GM19193 (cell line): ENCODE results near the gene PRKAG2.

Experiments used
- POLR2A ChIP-seq: IDR thresholded peaks from 4 replicates; pipeline ENCODE4 v1.6.1; 2011; ENCODE audit not compliant: insufficient read depth, insufficient read length; ENCODE audit errors: extremely low read depth

Gene PRKAG2

DNA sequence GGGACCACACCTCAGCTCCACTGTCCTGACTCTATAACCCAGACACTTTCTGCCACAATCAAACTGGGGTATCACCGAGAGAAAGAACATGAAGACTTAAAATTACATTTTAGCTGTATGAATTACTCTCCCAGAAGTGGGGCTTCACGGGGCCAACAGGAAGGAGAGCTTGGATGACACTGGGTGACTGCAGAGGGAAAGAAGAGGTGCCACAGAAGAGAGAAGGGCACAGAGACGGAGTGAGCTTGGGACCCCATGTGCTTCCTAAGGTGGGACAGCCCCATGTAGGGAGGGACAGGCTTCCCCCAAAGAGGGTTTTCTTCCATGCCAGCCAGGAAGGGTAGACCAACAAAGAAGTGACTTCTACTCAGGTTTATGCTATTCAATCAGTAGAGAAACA is 195.2 kb downstream of the PRKAG2 start:
- no peak for TF ChIP-seq POLR2A

DNA sequence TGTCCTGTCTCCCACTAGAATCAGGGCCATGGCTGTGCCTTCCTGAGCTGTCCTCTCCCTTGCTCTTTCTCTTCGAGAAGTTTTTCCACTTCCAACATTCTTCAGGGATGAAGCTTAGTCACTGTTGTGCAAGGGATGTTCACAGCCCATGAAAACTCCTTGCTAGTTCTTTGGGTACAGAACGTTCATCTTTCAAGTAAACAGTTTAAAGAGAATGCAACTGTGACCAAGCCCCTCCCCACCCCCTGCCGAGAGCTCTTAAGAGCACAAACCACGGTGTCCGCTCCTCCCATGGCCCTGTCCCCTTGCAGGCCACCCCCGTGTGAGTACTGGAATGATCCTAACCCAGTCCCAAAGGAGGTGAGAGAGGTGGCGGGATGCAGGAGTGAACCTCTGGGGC is 196.1 kb downstream of the PRKAG2 start:
- no peak for TF ChIP-seq POLR2A

DNA sequence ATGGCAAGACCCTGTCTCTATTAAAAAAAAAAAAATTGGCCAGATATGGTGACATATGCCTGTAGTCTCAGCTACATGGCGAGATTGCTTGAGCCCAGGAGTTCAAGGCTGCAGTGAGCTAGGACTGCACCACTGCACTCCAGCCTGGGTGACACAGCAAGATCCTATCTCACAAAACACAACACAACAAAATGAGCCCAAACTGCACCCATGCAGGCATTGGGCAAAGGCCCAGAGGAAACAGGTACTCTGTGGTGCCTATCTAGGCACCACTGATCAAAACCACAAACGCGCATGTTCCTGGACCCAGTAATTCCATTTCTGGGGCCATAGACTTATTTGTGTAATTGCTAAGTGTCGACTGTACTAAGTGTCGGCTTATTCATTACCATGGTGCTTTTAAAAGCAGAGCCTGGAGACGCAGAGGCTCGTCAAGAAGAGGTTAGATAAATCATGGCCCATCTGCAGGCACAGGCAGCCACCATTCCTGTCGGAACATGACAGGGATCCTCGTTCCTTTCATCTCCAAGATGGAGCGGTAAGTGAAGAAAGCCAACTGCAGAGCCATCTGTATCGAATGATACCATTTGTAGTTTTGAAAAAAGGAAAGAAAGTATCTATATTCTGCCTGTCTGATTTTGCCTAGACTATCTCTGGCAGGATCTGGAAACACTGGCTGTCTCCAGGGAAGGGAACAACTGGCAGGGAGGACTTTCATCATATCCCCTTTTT is 196.9 kb downstream of the PRKAG2 start:
- no peak for TF ChIP-seq POLR2A

GRCh38 chr7:151679071-151679708 is 197.7 kb downstream of the PRKAG2 start:
- TF ChIP-seq POLR2A, result no peak

GRCh38 chr7:151678227-151678604 is 198.7 kb downstream of the PRKAG2 start:
- TF ChIP-seq POLR2A, result no peak

DNA sequence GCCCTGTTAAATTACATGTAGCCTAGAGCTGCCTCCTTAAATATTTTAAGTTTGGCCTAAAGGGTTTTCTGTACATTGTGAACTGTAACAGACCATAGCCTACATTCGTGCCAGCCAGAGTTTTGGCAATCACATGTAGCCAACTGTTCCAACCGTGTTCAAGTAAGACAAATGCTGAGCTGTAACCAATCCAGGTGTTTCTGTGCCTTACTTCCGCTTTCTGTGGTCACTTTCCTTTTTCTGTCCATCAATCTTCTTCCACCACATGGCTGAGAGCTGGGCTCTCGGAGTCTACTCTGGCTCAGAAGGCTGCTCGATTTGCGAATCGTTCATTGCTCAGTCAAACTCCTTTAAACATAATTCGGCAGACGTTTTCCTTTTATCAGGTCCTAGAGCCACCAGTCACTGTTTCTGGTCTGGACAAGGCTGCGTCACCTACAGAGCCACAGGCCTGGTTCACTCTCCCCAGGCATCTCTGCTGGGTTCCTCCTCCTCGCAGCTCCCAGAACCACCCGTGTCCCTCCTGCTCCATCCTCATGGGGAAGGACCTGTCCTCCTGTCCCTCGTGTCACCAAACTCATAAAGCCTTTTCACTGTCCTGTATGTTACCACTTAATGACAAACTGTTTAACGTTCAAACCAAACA is 199.2 kb downstream of the PRKAG2 start:
- TF ChIP-seq POLR2A, result no peak

DNA sequence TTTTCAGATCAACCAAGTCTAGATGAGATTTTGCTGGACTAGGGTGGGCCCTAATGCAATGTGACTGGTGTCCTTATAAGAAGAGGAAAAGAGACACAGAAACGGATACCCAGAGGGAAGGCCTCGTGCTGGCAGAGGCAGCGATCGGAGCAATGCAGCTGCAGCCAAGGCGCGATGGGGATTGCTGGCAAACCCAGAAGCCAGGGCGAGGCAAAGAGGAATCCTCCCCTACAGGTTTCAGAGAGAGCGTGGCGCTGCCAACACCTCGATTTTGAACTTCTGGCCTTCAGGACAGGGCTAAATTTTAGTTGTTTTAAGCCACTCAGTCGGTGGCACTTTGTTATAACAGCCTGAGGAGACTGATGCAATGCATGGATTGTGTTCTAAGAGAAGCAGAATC is 200.2 kb downstream of the PRKAG2 start:
- TF ChIP-seq POLR2A, result no peak

GRCh38 chr7:151675196-151675920 is 201.6 kb downstream of the PRKAG2 start:
- no peak for TF ChIP-seq POLR2A

DNA sequence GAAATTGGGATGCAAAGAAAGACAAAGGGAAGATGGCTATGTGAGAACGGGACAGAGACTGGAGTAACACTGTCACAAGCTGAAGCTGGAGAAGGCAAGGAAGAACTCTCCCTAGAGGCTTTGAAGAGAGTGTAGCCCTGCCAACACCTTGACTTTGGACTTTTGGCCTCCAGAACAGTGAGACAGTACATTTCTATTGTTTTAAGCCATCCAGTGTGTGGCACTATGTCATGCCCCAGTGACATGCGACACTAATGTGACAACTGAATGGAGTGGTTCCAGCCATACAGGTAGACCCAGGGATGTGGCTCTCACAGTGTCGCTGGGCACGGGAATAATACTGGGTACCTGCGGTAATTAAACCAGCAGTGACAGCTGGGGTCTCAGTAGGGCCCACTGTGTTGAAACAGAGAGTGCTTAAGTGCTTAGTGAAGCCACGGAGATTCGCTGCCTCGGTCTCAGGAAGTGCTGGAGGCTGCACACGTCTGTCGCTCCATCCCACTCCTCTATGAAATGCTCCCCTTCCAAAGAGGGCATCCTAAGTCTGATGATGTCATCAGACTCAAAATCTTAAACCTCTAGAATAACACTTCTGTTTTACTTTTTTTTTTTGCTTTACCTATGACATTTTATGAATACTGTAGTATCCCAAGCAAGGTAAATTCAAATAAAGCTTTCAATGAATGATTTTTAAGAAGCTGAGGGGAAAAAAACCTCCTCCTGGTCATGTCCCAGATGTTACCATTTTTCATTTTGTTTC is 202.6 kb downstream of the PRKAG2 start:
- no peak for TF ChIP-seq POLR2A

- TF ChIP-seq POLR2A, result no peak
Observed at GRCh38 chr7:151673216-151673615, 203.7 kb downstream of the PRKAG2 start.

DNA sequence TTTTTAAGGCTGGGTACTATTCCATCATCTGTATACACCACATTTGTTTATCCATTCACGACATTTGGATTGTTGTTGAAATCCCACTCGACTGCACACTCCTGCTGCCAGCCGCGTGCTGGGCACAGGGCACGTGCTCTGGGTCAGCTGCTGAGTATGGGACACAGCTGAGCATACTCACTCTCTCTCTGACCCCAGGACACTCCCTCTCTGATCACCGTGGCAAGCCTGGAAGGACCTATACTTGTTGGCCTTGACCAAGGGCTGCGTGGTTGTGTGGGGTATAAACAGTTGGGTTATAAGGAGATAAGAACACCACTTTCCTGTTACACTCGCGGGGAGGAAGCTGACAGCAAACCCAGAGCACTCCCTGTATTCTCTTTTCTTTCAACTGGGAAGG is 204.2 kb downstream of the PRKAG2 start:
- TF ChIP-seq POLR2A, result no peak

- TF ChIP-seq POLR2A, result no peak
Observed at GRCh38 chr7:151671514-151671913, 205.4 kb downstream of the PRKAG2 start.

- TF ChIP-seq POLR2A, result no peak
Observed at GRCh38 chr7:151669762-151670161, 207.2 kb downstream of the PRKAG2 start.

DNA sequence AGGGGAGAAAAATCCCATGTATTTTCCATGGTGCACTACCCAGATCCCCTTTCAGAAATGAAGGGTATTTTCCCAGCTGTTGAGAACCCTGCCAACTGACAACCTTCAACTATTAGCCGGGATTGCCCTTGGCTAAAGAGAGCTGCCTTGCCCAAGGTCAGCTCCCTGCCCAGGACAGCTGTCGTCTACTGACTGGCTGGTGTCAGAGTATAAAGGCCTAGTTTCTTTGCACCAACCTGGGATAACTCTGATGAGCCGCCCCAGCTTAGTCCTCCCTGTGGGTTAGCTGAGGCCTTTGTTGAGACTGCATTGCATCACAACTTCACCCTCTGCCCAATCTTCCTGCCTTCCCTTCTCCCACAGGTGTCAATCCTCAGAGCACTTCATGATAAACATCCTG is 210.0 kb downstream of the PRKAG2 start:
- no peak for TF ChIP-seq POLR2A

DNA sequence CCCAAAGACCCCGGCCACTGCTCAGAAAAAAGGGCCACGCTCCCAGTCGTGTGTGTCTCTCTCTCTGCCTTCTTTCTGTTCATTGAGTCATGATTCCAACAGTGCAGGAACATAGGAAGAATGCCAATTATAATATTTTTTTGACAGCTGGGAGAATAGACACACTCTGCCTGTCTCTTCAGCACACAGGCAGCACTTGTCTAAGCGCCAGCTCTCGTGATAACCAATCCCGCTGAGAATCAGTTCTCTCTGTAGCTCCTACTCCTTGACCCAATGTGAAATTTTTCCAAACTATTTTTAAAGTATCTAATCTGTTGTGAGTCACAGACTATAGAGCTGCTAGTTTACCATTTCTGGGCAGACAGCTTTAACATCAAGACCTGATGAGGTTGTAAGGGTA is 211.5 kb downstream of the PRKAG2 start:
- no peak for TF ChIP-seq POLR2A
